Measurements from ENCODE around the gene PKMYT1.

Gene PKMYT1

DNA sequence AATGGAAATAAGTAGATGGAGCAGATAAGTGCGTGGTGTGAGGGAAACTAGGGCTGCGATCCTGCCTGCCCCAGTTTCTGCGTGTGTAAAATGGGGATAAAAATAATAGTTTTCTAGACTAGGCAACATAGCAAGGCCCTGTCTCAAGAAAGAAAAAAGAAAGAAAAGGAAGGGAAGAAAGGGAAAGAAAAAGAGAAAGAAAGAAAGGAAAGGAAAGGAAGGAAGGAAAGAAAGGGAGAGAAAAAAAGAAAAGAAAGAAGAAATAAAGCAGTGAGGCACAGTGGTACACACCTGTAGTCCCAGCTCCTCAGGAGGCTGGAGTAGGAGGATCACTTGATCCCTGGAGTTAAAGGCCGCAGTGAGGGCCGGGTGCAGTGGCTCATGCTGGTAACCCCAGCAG is 2.2 kb upstream of the PKMYT1 start:
- Histone ChIP-seq H3K79me2 (ENCODE audit: insufficient read depth, low read length) (peaks cover 24% of the 10 kb centered on the region), H3K4me3 (ENCODE audit: low read length, poor library complexity, severe bottlenecking) (no peak overlapping the region), H3K9ac (ENCODE audit: low read depth, low read length, poor library complexity, severe bottlenecking) (no peak overlapping the region), H3K27me3 (ENCODE audit: insufficient read depth, low read length, poor library complexity, severe bottlenecking) (no peaks in the 10 kb centered on the region), H4K20me1 (ENCODE audit: insufficient read depth, low read length, poor library complexity, severe bottlenecking) (no peaks in the 10 kb centered on the region), H3K9me2 (replicated peaks; ENCODE audit: low read depth, low read length) (no peaks in the 10 kb centered on the region), H3K36me3 (ENCODE audit: insufficient read depth, low read length) (no peaks in the 10 kb centered on the region), H3K9me3 (ENCODE audit: insufficient read depth, low read depth, low read length) (no peaks in the 10 kb centered on the region), H2AFZ (ENCODE audit: low read length) (no peak overlapping the region), H3K4me1 (ENCODE audit: insufficient read depth, low read length, poor library complexity, severe bottlenecking) (no peaks in the 10 kb centered on the region), H3F3A (ENCODE audit: low read depth) (no peaks in the 10 kb centered on the region), H3K4me2 (ENCODE audit: low read depth, low read length, poor library complexity, severe bottlenecking) (no peak overlapping the region)
- TF ChIP-seq EZH2phosphoT487 (IDR thresholded peaks at IDR 0.05; ENCODE audit: borderline replicate concordance) (no peak), CTCF (conservative IDR thresholded peaks at IDR 0.05; ENCODE audit: low read length) (no peak)

GRCh38 chr16:2981899-2982250 is 1.6 kb upstream of the PKMYT1 start:
- H4K20me1 ChIP-seq (ENCODE audit: insufficient read depth, low read length, poor library complexity, severe bottlenecking): no peaks in the 10 kb centered on the region
- no peak overlapping the region for H3K4me3 ChIP-seq (ENCODE audit: low read length, poor library complexity, severe bottlenecking)
- H3K9ac ChIP-seq (ENCODE audit: low read depth, low read length, poor library complexity, severe bottlenecking): no peak overlapping the region
- H3F3A ChIP-seq (ENCODE audit: low read depth): no peaks in the 10 kb centered on the region
- no peaks in the 10 kb centered on the region for H3K27me3 ChIP-seq (ENCODE audit: insufficient read depth, low read length, poor library complexity, severe bottlenecking)
- no peaks in the 10 kb centered on the region for H3K9me3 ChIP-seq (ENCODE audit: insufficient read depth, low read depth, low read length)
- H3K79me2 ChIP-seq (ENCODE audit: insufficient read depth, low read length): peaks cover 29% of the 10 kb centered on the region
- no peaks in the 10 kb centered on the region for H3K9me2 ChIP-seq (replicated peaks; ENCODE audit: low read depth, low read length)
- H3K4me1 ChIP-seq (ENCODE audit: insufficient read depth, low read length, poor library complexity, severe bottlenecking): no peaks in the 10 kb centered on the region
- H2AFZ ChIP-seq (ENCODE audit: low read length): no peak overlapping the region
- TF ChIP-seq EZH2phosphoT487 (IDR thresholded peaks at IDR 0.05; ENCODE audit: borderline replicate concordance) (no peak), CTCF (conservative IDR thresholded peaks at IDR 0.05; ENCODE audit: low read length) (no peak)
- no peaks in the 10 kb centered on the region for H3K36me3 ChIP-seq (ENCODE audit: insufficient read depth, low read length)
- H3K4me2 ChIP-seq (ENCODE audit: low read depth, low read length, poor library complexity, severe bottlenecking): peak overlapping the region; percentile 67

- H3K27me3 ChIP-seq (ENCODE audit: insufficient read depth, low read length, poor library complexity, severe bottlenecking): no peaks in the 10 kb centered on the region
- no peak overlapping the region for H2AFZ ChIP-seq (ENCODE audit: low read length)
- H3K9ac ChIP-seq (ENCODE audit: low read depth, low read length, poor library complexity, severe bottlenecking): peak overlapping the region; percentile 88
- H3K4me3 ChIP-seq (ENCODE audit: low read length, poor library complexity, severe bottlenecking): peak overlapping the region; percentile 87
- peaks cover 30% of the 10 kb centered on the region for H3K79me2 ChIP-seq (ENCODE audit: insufficient read depth, low read length)
- peak overlapping the region; percentile 67 for H3K4me2 ChIP-seq (ENCODE audit: low read depth, low read length, poor library complexity, severe bottlenecking)
- no peaks in the 10 kb centered on the region for H3K36me3 ChIP-seq (ENCODE audit: insufficient read depth, low read length)
- no peaks in the 10 kb centered on the region for H3F3A ChIP-seq (ENCODE audit: low read depth)
- TF ChIP-seq CTCF (conservative IDR thresholded peaks at IDR 0.05; ENCODE audit: low read length) (no peak), EZH2phosphoT487 (IDR thresholded peaks at IDR 0.05; ENCODE audit: borderline replicate concordance) (no peak)
- H3K4me1 ChIP-seq (ENCODE audit: insufficient read depth, low read length, poor library complexity, severe bottlenecking): no peaks in the 10 kb centered on the region
- no peaks in the 10 kb centered on the region for H3K9me2 ChIP-seq (replicated peaks; ENCODE audit: low read depth, low read length)
- no peaks in the 10 kb centered on the region for H4K20me1 ChIP-seq (ENCODE audit: insufficient read depth, low read length, poor library complexity, severe bottlenecking)
- H3K9me3 ChIP-seq (ENCODE audit: insufficient read depth, low read depth, low read length): no peaks in the 10 kb centered on the region
These were observed 1.1 kb upstream of the PKMYT1 start for GRCh38 chr16:2981177-2981898.
